Esophagus muscularis mucosa (tissue), 4 donors: ENCODE results near the gene ANKS1B. TPM values are rescaled to one million over a fixed set of nuclear protein-coding genes. Genes with fewer than 3 reads are reported as not detected.

Source experiments
- DNase-seq: peaks from one replicate; pipeline ENCODE4 v3.0.0-alpha.2; 2017; ENCODE audit errors: extremely low spot score
- H3K27ac ChIP-seq, 4 donors: fragments of 200-600 bp; sonication (generic); replicated peaks in 1 of 4; 1 replicate in 3 of 4; 2 replicates in 1 of 4; pipeline ENCODE4 v1.5.1; 2016 to 2019; ENCODE audit warnings: mild to moderate bottlenecking in 1 of 4
- H3K27me3 ChIP-seq, 4 donors: fragments of 200-600 bp; sonication (generic); one replicate each; pipeline versions ENCODE4 v1.5.1 to v1.6.0; 2016 to 2019
- H3K36me3 ChIP-seq, 4 donors: fragments of 200-600 bp; sonication (generic); one replicate each; pipeline ENCODE4 v1.5.1; 2016 to 2019
- H3K4me1 ChIP-seq, 4 donors: fragments of 200-600 bp; sonication (generic); one replicate each; pipeline ENCODE4 v1.5.1; 2016 to 2019
- H3K4me3 ChIP-seq, 4 donors: fragments of 200-600 bp; sonication (generic); 1 replicate in 2 of 4; 2 replicates in 2 of 4; pipeline ENCODE4 v1.5.1; 2016 to 2019; ENCODE audit warnings: mild to moderate bottlenecking in 4 of 4, moderate library complexity in 1 of 4
- H3K9me3 ChIP-seq, 4 donors: fragments of 200-600 bp; sonication (generic); 1 replicate in 3 of 4; 2 replicates in 1 of 4; pipeline ENCODE4 v1.5.1; 2016 to 2019
- EP300 ChIP-seq: sonication (generic); formaldehyde crosslinking; IDR thresholded peaks from one replicate; pipeline ENCODE4 v1.6.1; 2017; ENCODE audit warnings: antibody characterized with exemption
- POLR2A ChIP-seq: fragments of 450-650 bp; IDR thresholded peaks from one replicate; pipeline ENCODE4 v1.6.1; 2017; ENCODE audit warnings: antibody characterized with exemption, moderate library complexity, mild to moderate bottlenecking, low read depth
- POLR2AphosphoS5 ChIP-seq, 2 donors: sonication (generic); formaldehyde crosslinking; IDR thresholded peaks; one replicate each; pipeline ENCODE4 v1.6.1; 2017; ENCODE audit warnings: antibody characterized with exemption in 2 of 2
- WGBS: methylation state at CpG from one replicate; pipeline ENCODE4 v1.1.5; 2018; 5-methylcytosine and 5-hydroxymethylcytosine counted together
- intact Hi-C: fragments of 100-400 bp; cut with DNase I; formaldehyde crosslinking; loops from one replicate; pipeline ENCODE4 v1.15.1; 2023
- total RNA-seq, 4 donors: library from RNA; depleted of rRNA; stranded (reverse); fragments of >200 nt; gene quantifications; one replicate each; pipeline versions ENCODE4 v1.1.0 to v1.2.1, GENCODE V29; 2016
- TF ChIP-seq, protein P1 (sequence below), 3 experiments: fragments of 200-600 bp in 2 of 3; fragments of 450-650 bp in 1 of 3; sonication (generic) in 2 of 3; IDR thresholded peaks; one replicate each; pipeline ENCODE4 v1.5.1; 2017 to 2019; ENCODE audit warnings: antibody characterized with exemption in 3 of 3, mild to moderate bottlenecking in 2 of 3, moderate library complexity in 1 of 3

ANKS1B gene
- total RNA-seq, 4 donors from 2014 or later: 20.4 to 28.7 (median 21.6) TPM

DNA sequence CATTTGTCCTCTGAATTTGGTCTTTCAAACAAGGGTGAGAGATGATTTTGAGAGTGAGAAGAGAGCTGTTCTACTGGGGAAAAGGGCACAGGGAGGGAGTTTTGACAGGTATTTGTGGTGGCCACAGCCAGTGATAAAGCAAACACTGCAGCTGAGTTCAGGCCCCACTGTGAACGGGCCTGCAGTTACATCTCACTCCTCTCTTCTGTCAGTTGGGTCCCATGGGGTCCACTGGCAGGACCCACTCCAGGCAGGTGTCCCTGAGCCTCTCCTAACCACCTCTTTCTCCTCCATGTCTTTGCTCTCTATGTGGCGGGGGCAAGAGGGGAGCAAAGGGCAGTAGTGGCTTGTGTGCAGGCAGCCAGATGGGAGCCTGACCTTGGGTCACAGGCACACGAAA lies 1044.8 kb downstream of the ANKS1B start:
- TF ChIP-seq POLR2AphosphoS5 (IDR thresholded peaks at IDR 0.05) (no peak), EP300 (no peak), POLR2A (no peak)
- TF ChIP-seq, protein P1, sequence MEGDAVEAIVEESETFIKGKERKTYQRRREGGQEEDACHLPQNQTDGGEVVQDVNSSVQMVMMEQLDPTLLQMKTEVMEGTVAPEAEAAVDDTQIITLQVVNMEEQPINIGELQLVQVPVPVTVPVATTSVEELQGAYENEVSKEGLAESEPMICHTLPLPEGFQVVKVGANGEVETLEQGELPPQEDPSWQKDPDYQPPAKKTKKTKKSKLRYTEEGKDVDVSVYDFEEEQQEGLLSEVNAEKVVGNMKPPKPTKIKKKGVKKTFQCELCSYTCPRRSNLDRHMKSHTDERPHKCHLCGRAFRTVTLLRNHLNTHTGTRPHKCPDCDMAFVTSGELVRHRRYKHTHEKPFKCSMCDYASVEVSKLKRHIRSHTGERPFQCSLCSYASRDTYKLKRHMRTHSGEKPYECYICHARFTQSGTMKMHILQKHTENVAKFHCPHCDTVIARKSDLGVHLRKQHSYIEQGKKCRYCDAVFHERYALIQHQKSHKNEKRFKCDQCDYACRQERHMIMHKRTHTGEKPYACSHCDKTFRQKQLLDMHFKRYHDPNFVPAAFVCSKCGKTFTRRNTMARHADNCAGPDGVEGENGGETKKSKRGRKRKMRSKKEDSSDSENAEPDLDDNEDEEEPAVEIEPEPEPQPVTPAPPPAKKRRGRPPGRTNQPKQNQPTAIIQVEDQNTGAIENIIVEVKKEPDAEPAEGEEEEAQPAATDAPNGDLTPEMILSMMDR (IDR thresholded peaks at IDR 0.05): no peak
- Histone ChIP-seq H3K4me1 (no peaks in the 10 kb centered on the region), H3K27ac (no peak overlapping the region), H3K27me3 (no peaks in the 10 kb centered on the region), H3K36me3 (no peaks in the 10 kb centered on the region), H3K4me3 (no peak overlapping the region), H3K9me3 (no peaks in the 10 kb centered on the region)
- WGBS: 71% methylated on average over 3 of the region's 3 CpGs
- no peak for DNase-seq
- intact Hi-C loops: no loop called here

DNA sequence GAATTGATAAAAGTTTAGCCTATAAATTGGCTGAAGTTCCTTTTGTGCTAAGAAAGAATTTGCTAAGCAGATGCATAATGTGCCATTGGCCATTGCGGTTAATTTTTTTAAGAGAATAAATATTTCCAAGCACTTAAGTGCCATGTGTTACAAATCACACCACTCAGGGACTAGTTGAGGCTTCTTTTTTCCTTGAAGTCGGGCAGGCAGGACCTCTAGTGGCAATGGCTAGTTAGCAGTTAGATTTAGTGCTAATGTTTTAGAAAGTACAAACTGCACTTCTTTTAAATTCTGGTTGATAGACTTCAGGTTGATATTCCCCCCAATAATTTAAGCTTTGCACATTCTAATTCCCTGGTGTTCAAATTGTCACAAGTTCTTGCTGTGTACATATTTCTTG lies 1045.4 kb downstream of the ANKS1B start:
- Histone ChIP-seq H3K27ac (no peak overlapping the region), H3K4me3 (no peak overlapping the region), H3K36me3 (no peaks in the 10 kb centered on the region), H3K4me1 (no peaks in the 10 kb centered on the region), H3K27me3 (no peaks in the 10 kb centered on the region), H3K9me3 (no peaks in the 10 kb centered on the region)
- 34% methylated on average over 2 of the region's 2 CpGs for WGBS
- intact Hi-C loops: no loop called here
- TF ChIP-seq EP300: no peak
- TF ChIP-seq, protein P1 (IDR thresholded peaks at IDR 0.05): peak in 1 of 3 experiments; percentile 12
- no peak for DNase-seq

DNA sequence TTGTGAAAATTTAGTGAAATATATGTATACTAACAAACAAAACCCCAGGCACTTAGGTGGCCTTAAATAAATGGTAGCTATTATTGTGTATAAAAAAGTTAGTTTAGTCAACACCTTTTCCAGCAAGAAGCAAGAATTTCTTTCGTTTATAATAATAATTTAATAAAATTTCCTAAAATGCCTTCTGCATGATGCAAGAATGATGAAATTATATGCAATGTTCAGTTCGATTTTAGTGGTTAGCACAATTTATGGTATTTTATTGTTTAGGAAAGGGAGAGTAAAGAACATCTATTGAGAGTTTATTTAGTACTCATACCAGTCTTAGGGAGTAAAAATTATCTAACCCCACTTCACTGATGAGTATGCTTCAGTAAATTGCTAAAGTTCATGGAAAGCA lies 1048.9 kb downstream of the ANKS1B start:
- 86% methylated on average over 2 of the region's 2 CpGs for WGBS
- DNase-seq: no peak
- H3K27ac ChIP-seq: no peak overlapping the region
- H3K36me3 ChIP-seq: no peaks in the 10 kb centered on the region
- TF ChIP-seq EP300: no peak
- TF ChIP-seq, protein P1 (IDR thresholded peaks at IDR 0.05): no peak
- H3K4me3 ChIP-seq: no peak overlapping the region
- no peaks in the 10 kb centered on the region for H3K9me3 ChIP-seq
- no peaks in the 10 kb centered on the region for H3K4me1 ChIP-seq
- intact Hi-C loops: no loop called here
- H3K27me3 ChIP-seq: no peaks in the 10 kb centered on the region

DNA sequence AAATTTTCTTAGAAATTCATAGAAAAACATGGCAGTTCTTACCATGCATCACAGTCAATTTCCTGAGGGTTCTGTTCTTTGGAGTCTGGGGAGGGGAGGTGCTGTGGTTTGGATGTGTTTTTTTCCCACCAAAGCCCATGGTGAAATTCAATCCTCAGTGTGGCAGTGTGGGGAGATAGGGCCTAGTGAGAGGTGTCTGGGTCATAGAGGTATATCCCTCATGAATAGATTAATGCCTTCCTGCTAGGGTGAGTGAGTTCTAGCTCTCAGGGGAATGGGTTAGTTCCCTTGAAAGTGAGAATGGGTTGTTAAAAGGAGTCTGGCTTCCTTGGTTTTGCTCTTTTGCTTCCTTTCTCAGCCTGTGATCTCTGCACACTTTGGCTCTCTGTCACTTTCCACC lies 1061.9 kb downstream of the ANKS1B start:
- Histone ChIP-seq H3K4me1 (no peaks in the 10 kb centered on the region), H3K4me3 (no peak overlapping the region), H3K27me3 (no peaks in the 10 kb centered on the region), H3K9me3 (no peaks in the 10 kb centered on the region), H3K36me3 (no peaks in the 10 kb centered on the region), H3K27ac (no peak overlapping the region)
- DNase-seq: no peak
- intact Hi-C loops: no loop called here
- TF ChIP-seq POLR2AphosphoS5 (IDR thresholded peaks at IDR 0.05) (no peak), EP300 (no peak), POLR2A (no peak)
- TF ChIP-seq, protein P1 (IDR thresholded peaks at IDR 0.05): no peak

DNA sequence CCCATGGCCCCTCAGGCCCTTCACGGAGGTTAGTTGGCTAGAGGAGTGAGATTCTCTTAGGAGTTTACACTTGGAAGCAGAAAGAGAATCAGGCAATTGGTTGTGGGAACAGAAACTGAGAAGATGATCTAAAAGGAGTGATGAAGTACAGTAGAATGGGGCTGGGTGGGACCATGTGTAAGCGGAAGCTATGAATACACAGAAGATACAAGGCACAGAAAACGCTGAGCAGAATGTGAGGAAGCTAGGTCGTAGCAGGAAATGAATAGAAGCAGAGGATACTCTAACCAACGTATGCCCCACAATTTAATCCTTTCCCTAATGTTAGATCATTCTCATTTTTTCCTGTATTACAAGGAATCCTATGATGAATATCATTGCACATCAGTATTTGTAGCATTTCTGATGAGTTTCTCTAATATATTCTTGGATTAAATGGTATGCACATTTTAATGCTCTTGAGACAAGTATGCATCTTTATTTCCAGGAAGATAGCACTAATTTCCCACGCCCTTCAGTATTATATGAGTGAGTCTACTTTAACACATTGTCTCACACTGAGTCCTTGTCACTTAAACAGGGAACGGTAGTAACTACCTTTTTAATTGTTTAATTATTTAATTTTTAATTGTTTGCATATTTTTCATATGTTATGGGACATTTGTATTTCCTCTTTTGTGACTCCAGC lies 1066.4 kb downstream of the ANKS1B start:
- Histone ChIP-seq H3K4me1 (no peaks in the 10 kb centered on the region), H3K4me3 (no peak overlapping the region), H3K36me3 (no peaks in the 10 kb centered on the region), H3K27me3 (no peaks in the 10 kb centered on the region), H3K9me3 (no peaks in the 10 kb centered on the region), H3K27ac (no peak overlapping the region)
- WGBS: 81% methylated on average over 7 of the region's 7 CpGs
- TF ChIP-seq POLR2AphosphoS5 (IDR thresholded peaks at IDR 0.05) (no peak), POLR2A (no peak), EP300 (no peak)
- TF ChIP-seq, protein P1 (IDR thresholded peaks at IDR 0.05): no peak
- DNase-seq: no peak
- intact Hi-C loops: no loop called here
